Measurements from ENCODE around the gene MIEF2.
"Not testable (repeated sequence)": the region's sequence is repeated elsewhere in the genome, so short reads cannot be mapped to it uniquely, and the experiment has no call there.

The MIEF2 gene

DNA sequence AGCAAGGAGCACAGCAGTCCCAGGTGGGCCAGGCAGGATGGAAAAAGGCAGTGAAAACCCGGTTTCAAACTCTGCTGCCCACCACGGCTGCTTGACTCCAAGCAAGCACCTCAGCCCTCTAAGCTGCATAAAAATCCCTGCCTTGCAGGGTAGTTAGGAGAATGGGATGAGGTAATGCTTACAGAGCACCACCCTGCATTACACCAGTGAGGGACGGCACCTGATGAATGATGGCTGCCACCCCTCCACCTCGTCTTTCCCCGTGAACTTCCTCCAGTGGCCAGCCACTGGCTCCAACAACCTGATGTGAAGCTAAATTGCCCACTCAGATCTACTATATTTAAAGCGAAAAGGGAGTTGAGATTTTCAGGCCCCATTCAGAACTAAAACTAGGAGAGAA, 21.3 kb downstream of the MIEF2 start:
- H3K27ac Mint-ChIP-seq: no peak overlapping the region
- peaks cover 60% of the 10 kb centered on the region for H3K36me3 Mint-ChIP-seq
- H3K27me3 Mint-ChIP-seq: no peaks in the 10 kb centered on the region
- H3K9me3 Mint-ChIP-seq: no peaks in the 10 kb centered on the region
- no peak overlapping the region for H3K4me3 Mint-ChIP-seq
- H3K4me1 Mint-ChIP-seq: no peaks in the 10 kb centered on the region
- no peak for ATAC-seq

DNA sequence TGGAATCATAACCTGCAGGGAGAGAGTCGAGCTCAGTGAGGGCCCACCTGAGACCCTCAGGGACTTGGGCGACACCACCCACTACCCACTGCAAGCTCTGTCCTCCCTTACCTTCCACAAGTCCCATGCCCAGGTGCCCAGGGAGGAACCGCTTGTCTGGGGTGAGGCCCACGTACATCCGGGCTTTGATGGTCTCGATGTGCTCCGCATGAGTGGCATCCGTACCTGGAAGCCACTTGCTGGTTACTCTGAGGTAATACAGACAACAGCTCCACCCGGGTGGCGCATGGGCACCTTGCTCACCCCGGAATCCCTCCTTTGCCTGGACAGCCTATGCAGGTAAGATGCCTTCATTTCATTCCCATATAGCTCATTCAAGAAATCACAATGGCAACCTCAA, 24.8 kb downstream of the MIEF2 start:
- no peak overlapping the region for H3K4me3 Mint-ChIP-seq
- H3K9me3 Mint-ChIP-seq: no peaks in the 10 kb centered on the region
- H3K36me3 Mint-ChIP-seq: peaks cover 68% of the 10 kb centered on the region
- H3K27ac Mint-ChIP-seq: no peak overlapping the region
- no peak for ATAC-seq
- no peaks in the 10 kb centered on the region for H3K4me1 Mint-ChIP-seq
- H3K27me3 Mint-ChIP-seq: no peaks in the 10 kb centered on the region

GRCh38 chr17:18291718-18292540, 31.5 kb downstream of the MIEF2 start:
- no peak for ATAC-seq
- H3K4me1 Mint-ChIP-seq: peaks cover 4% of the 10 kb centered on the region
- H3K27me3 Mint-ChIP-seq: no peaks in the 10 kb centered on the region
- H3K36me3 Mint-ChIP-seq: peaks cover 50% of the 10 kb centered on the region
- no peaks in the 10 kb centered on the region for H3K9me3 Mint-ChIP-seq
- H3K4me3 Mint-ChIP-seq: no peak overlapping the region
- no peak overlapping the region for H3K27ac Mint-ChIP-seq

GRCh38 chr17:18298061-18298460, 37.6 kb downstream of the MIEF2 start:
- Mint-ChIP-seq H3K36me3 (peaks cover 49% of the 10 kb centered on the region), H3K4me1 (peaks cover 13% of the 10 kb centered on the region)
- not testable (repeated sequence) for H3K9me3 Mint-ChIP-seq, H3K27ac Mint-ChIP-seq, H3K27me3 Mint-ChIP-seq, ATAC-seq, H3K4me3 Mint-ChIP-seq

DNA sequence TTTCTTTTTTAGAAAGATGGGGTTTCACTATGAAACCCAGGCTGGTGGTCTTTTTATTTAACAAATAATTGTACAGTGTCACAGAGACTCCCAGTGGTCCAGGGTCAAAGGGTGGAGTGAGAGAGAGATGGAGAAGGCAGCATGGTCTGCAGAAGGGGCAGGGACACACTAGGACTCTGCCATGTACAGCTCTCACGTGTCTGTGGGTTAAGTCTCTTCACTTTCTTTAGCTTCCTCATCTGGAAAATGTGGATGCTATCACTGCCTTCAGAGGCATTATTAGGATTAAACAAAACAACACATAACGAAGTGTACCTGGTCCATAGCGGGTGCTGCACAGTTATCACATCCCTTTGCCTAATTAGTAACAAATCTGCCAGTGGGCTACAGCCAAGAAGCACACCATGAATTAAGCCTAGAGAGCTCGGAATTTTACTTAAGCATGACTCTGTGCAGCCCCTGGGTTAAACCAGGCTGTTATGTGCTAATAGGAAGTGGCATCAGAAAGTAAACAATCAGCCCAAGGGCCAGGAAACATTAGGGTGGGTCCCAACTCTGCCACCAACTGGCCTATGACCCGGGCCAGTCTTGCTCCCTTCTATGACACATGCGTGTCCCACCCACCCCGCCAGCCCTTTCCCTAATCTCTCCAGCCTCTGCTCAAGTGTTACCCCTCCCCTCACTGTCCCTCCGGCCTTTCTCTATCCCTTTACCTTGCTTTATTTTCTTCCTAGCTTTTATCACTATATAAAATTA, 40.4 kb downstream of the MIEF2 start:
- Mint-ChIP-seq H3K4me3 (no peak overlapping the region), H3K27ac (peak overlapping the region; percentile 31), H3K36me3 (peaks cover 54% of the 10 kb centered on the region), H3K27me3 (no peaks in the 10 kb centered on the region), H3K9me3 (no peaks in the 10 kb centered on the region), H3K4me1 (peaks cover 13% of the 10 kb centered on the region)
- ATAC-seq: no peak

DNA sequence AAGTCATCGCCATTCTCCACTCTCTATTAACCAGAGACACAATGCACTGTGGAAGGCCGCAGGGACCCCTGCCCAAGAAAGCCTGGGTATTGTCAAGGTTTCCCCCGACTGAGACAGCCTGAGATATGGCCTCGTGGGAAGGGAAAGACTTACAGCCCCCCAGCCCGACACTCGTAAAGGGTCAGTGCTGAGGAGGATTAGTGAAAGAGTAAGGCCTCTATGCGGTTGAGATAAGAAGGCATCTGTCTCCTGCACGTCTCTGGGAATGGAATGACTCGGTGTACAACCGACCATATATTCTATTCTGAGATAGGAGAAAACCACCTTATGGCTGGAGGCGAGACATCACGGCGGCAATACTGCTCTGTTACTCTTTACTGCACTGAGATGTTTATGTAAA, 42.7 kb downstream of the MIEF2 start:
- H3K4me3 Mint-ChIP-seq, H3K27ac Mint-ChIP-seq, H3K9me3 Mint-ChIP-seq, ATAC-seq, H3K4me1 Mint-ChIP-seq, H3K27me3 Mint-ChIP-seq: not testable (repeated sequence)
- peaks cover 58% of the 10 kb centered on the region for H3K36me3 Mint-ChIP-seq

GRCh38 chr17:18309202-18309601, 48.7 kb downstream of the MIEF2 start:
- Mint-ChIP-seq H3K36me3 (peaks cover 36% of the 10 kb centered on the region), H3K4me1 (peaks cover 26% of the 10 kb centered on the region), H3K9me3 (no peaks in the 10 kb centered on the region), H3K4me3 (no peak overlapping the region), H3K27me3 (no peaks in the 10 kb centered on the region), H3K27ac (no peak overlapping the region)
- ATAC-seq: no peak

DNA sequence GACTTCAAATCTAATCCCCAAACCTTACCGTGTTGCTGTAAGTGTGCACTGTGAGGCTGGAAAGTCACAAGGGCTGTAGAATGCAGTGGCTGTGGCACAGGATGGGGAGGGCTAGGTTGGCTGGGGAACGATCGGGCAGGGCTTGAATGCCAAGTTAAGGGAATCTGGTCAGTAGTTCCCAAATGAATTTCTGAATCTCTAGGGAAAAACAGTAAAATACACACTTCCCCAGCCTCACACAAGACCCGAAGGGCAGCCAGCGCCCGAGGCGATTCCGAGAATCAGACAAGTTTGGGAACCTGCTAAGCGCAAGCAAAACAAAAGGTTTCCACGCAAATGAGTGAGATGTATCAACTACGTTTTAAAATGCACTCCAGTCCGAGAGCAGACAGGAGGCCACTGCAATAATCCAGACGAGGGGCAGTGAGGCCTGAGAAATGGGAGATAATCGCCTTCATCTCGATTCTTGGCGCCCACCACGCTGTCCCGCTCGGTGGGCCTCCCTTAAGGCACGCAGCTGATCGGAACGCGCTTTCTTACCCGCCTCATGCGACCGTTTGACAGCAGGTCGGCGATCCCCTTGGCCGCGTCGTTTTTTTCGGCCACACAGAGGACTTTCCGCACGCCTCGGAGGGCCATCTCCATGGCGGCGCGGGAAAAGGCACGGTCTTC, 53.7 kb downstream of the MIEF2 start:
- no peaks in the 10 kb centered on the region for H3K9me3 Mint-ChIP-seq
- H3K36me3 Mint-ChIP-seq: peaks cover 42% of the 10 kb centered on the region
- peaks cover 63% of the 10 kb centered on the region for H3K4me1 Mint-ChIP-seq
- peak; percentile 13 for ATAC-seq
- peak overlapping the region; percentile 94 for H3K27ac Mint-ChIP-seq
- H3K27me3 Mint-ChIP-seq: no peaks in the 10 kb centered on the region
- peak overlapping the region; percentile 81 for H3K4me3 Mint-ChIP-seq

DNA sequence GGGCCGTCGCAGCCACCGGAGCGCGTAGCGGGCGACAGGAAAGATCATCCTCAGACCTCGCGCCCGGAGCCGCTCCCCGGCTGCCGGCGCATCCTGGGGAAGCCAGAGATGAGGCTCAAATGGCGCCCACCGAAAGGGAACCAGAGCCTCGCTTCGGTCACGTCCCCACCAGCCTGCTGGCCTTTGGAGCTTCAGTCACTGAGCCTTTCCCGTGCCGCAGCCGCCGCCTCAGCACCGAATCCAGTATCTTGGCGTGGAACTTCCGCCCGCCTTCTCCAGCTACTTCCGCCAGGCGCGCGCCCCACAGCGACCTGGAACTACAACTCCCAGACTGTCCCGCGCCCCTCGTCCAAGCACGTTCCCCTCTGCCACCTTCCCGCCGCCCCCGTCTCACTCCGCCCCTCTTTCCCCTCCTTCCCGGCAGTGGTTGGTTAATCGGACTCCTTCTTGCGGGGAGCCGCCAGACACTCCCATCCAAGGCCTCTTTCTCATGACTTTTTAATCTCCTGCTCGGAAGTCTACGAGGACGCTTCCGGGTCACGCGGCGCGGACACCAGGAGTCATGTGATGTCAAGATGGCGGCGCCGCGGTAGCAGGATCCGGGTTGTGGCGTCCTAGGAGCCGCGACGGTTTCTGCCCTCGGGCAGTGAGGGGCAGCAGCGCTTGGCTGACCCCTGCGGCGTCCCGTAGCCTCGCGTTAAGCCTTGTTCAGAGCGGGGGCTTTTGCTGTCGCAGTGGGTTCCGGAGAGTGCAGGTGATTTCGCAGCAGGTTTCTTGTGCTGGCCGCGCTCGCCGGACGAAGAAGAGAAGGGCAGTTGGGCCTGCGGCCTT, 54.5 kb downstream of the MIEF2 start, which contains the start of the genes SMCR8 and TOP3A:
TSS of gene SMCR8 (plus strand) at position 563 of the 831 bp plus-strand sequence. CDS start 497 bp downstream, outside the sequence.
TSS of gene TOP3A (minus strand) at position 264 of the 831 bp plus-strand sequence. CDS start at position 48, 216 bp downstream.
- Mint-ChIP-seq H3K27me3 (no peaks in the 10 kb centered on the region), H3K4me3 (peak within 1 kb of the TSS; percentile 81)

DNA sequence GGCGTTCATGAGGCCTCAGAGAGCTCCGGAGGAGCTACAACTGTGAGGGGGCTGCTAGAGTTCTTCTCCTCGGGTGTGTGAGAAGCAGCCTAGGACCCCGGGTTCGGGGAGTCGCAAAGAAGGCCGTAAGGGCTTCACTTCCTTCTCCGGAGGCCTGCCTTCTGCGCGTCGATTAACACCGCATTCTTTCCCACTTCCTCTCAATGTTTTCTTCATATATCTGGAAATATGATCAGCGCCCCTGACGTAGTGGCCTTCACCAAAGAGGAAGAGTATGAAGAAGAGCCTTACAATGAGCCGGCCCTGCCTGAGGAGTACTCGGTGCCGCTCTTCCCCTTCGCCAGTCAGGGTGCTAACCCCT, 55.1 kb downstream of the MIEF2 start:
- peaks cover 77% of the 10 kb centered on the region for H3K4me1 Mint-ChIP-seq
- no peaks in the 10 kb centered on the region for H3K27me3 Mint-ChIP-seq
- H3K4me3 Mint-ChIP-seq: peak overlapping the region; percentile 81
- peak overlapping the region; percentile 94 for H3K27ac Mint-ChIP-seq
- ATAC-seq: peak; percentile 49
- H3K9me3 Mint-ChIP-seq: no peaks in the 10 kb centered on the region
- H3K36me3 Mint-ChIP-seq: peaks cover 40% of the 10 kb centered on the region

More for the DNA sequence above, 54.5 kb downstream of the MIEF2 start, which contains the start of the genes SMCR8 and TOP3A:
- peak within 1 kb of the TSS; percentile 94 for H3K27ac Mint-ChIP-seq
- ATAC-seq: peak; percentile 98
- H3K36me3 Mint-ChIP-seq: peaks cover 46% of the 10 kb centered on the region
- peaks cover 71% of the 10 kb centered on the region for H3K4me1 Mint-ChIP-seq
- H3K9me3 Mint-ChIP-seq: no peaks in the 10 kb centered on the region

DNA sequence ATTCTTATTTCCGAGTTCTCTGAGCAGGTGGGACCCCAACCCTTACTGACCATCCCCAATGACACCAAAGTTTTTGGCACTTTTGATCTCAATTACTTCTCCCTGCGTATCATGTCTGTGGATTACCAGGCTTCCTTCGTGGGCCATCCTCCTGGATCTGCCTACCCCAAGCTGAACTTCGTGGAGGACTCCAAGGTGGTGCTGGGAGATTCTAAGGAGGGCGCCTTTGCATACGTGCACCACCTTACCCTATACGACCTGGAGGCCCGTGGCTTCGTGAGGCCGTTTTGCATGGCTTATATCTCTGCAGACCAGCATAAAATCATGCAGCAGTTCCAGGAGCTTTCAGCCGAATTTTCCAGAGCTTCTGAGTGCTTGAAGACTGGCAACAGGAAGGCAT, 55.5 kb downstream of the MIEF2 start:
- Mint-ChIP-seq H3K36me3 (peaks cover 38% of the 10 kb centered on the region), H3K27ac (peak overlapping the region; percentile 94), H3K4me1 (peaks cover 81% of the 10 kb centered on the region), H3K4me3 (peak overlapping the region; percentile 81), H3K27me3 (no peaks in the 10 kb centered on the region), H3K9me3 (no peaks in the 10 kb centered on the region)
- no peak for ATAC-seq
